ENCODE measurements around the gene CDK11B. TPM values are rescaled to one million over a fixed set of nuclear protein-coding genes. Genes with fewer than 3 reads are reported as not detected.

CDK11B gene
- total and polyA plus RNA-seq, 2 experiments from 2014 or later = 22.4 to 76.7 TPM

DNA sequence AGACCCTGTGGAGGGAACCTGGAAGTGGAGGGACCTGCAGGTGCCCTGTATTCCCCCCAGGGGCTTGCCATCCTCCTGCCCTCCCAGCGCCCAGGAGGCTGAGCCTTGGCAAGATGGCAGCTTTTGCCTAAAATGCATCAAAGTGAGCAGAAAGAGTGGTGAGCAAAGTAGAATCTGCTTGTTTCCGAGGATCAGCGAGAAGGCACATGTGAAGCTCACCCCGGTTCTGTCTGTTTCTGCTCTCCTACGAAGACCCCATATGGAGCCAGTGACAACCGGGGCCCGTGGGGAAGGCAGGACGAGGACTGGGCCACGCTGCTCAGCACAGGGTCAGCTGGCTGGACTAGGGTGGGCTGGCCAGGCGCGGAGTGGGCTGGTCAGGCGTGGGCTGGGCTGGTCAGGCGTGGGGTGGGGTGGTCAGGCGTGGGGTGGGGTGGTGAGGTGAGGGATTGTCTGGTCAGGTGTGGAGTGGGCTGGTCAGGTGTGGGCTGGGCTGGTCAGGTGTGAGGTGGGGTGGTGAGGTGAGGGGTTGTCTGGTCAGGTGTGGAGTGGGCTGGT is 53.7 kb downstream of the CDK11B start:
- H2AFZ ChIP-seq = no peak overlapping the region
- peaks cover 17% of the 10 kb centered on the region for H3K27me3 ChIP-seq (ENCODE audit: insufficient read depth)
- DNase-seq (ENCODE audit: low spot score) (no peak), ATAC-seq (no peak)
- Mint-ChIP-seq H3K9me3 (no peaks in the 10 kb centered on the region), H3K27ac (no peak overlapping the region), H3K4me1 (no peaks in the 10 kb centered on the region; the same call in 1 of the 3 replicates), H3K27me3 (ENCODE audit: insufficient read depth, low read depth, poor library complexity) (peaks cover 30% of the 10 kb centered on the region), H3K4me3 (no peak overlapping the region), H3K36me3 (ENCODE audit: low read depth) (no peaks in the 10 kb centered on the region)
- no peaks in the 10 kb centered on the region for H3K36me3 ChIP-seq (ENCODE audit: insufficient read depth)
- H3K9me2 ChIP-seq (ENCODE audit: insufficient read depth) = no peaks in the 10 kb centered on the region
- no peaks in the 10 kb centered on the region for H4K20me1 ChIP-seq (replicated peaks; ENCODE audit: insufficient read depth)
- H3K4me2 ChIP-seq = no peak overlapping the region
- TF ChIP-seq, protein P1, sequence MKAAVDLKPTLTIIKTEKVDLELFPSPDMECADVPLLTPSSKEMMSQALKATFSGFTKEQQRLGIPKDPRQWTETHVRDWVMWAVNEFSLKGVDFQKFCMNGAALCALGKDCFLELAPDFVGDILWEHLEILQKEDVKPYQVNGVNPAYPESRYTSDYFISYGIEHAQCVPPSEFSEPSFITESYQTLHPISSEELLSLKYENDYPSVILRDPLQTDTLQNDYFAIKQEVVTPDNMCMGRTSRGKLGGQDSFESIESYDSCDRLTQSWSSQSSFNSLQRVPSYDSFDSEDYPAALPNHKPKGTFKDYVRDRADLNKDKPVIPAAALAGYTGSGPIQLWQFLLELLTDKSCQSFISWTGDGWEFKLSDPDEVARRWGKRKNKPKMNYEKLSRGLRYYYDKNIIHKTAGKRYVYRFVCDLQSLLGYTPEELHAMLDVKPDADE (IDR thresholded peaks at IDR 0.05) = no peak
- TF ChIP-seq POLR2AphosphoS5 (IDR thresholded peaks at IDR 0.05; ENCODE audit: low read depth) (no peak), JUNB (IDR thresholded peaks at IDR 0.05; ENCODE audit: unreplicated experiment) (no peak), ZNF114 (CRISPR knock-in tag; IDR thresholded peaks at IDR 0.05) (no peak), CREB1 (CRISPR knock-in tag; IDR thresholded peaks at IDR 0.05; ENCODE audit: low read depth) (no peak), EZH2 (IDR thresholded peaks at IDR 0.05; ENCODE audit: low read depth, unreplicated experiment) (no peak), NANOG (IDR thresholded peaks at IDR 0.05; ENCODE audit: borderline replicate concordance) (no peak), STAT1 (IDR thresholded peaks at IDR 0.05; ENCODE audit: unreplicated experiment) (no peak), EZH2phosphoT487 (IDR thresholded peaks at IDR 0.05; ENCODE audit: unreplicated experiment) (no peak), ZNF331 (CRISPR knock-in tag; IDR thresholded peaks at IDR 0.05; ENCODE audit: low read depth) (no peak)
- TF ChIP-seq, protein P2, sequence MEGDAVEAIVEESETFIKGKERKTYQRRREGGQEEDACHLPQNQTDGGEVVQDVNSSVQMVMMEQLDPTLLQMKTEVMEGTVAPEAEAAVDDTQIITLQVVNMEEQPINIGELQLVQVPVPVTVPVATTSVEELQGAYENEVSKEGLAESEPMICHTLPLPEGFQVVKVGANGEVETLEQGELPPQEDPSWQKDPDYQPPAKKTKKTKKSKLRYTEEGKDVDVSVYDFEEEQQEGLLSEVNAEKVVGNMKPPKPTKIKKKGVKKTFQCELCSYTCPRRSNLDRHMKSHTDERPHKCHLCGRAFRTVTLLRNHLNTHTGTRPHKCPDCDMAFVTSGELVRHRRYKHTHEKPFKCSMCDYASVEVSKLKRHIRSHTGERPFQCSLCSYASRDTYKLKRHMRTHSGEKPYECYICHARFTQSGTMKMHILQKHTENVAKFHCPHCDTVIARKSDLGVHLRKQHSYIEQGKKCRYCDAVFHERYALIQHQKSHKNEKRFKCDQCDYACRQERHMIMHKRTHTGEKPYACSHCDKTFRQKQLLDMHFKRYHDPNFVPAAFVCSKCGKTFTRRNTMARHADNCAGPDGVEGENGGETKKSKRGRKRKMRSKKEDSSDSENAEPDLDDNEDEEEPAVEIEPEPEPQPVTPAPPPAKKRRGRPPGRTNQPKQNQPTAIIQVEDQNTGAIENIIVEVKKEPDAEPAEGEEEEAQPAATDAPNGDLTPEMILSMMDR (conservative IDR thresholded peaks at IDR 0.05; ENCODE audit: low read depth in 2 of 2) = no peak
- TF ChIP-seq, protein P3, sequence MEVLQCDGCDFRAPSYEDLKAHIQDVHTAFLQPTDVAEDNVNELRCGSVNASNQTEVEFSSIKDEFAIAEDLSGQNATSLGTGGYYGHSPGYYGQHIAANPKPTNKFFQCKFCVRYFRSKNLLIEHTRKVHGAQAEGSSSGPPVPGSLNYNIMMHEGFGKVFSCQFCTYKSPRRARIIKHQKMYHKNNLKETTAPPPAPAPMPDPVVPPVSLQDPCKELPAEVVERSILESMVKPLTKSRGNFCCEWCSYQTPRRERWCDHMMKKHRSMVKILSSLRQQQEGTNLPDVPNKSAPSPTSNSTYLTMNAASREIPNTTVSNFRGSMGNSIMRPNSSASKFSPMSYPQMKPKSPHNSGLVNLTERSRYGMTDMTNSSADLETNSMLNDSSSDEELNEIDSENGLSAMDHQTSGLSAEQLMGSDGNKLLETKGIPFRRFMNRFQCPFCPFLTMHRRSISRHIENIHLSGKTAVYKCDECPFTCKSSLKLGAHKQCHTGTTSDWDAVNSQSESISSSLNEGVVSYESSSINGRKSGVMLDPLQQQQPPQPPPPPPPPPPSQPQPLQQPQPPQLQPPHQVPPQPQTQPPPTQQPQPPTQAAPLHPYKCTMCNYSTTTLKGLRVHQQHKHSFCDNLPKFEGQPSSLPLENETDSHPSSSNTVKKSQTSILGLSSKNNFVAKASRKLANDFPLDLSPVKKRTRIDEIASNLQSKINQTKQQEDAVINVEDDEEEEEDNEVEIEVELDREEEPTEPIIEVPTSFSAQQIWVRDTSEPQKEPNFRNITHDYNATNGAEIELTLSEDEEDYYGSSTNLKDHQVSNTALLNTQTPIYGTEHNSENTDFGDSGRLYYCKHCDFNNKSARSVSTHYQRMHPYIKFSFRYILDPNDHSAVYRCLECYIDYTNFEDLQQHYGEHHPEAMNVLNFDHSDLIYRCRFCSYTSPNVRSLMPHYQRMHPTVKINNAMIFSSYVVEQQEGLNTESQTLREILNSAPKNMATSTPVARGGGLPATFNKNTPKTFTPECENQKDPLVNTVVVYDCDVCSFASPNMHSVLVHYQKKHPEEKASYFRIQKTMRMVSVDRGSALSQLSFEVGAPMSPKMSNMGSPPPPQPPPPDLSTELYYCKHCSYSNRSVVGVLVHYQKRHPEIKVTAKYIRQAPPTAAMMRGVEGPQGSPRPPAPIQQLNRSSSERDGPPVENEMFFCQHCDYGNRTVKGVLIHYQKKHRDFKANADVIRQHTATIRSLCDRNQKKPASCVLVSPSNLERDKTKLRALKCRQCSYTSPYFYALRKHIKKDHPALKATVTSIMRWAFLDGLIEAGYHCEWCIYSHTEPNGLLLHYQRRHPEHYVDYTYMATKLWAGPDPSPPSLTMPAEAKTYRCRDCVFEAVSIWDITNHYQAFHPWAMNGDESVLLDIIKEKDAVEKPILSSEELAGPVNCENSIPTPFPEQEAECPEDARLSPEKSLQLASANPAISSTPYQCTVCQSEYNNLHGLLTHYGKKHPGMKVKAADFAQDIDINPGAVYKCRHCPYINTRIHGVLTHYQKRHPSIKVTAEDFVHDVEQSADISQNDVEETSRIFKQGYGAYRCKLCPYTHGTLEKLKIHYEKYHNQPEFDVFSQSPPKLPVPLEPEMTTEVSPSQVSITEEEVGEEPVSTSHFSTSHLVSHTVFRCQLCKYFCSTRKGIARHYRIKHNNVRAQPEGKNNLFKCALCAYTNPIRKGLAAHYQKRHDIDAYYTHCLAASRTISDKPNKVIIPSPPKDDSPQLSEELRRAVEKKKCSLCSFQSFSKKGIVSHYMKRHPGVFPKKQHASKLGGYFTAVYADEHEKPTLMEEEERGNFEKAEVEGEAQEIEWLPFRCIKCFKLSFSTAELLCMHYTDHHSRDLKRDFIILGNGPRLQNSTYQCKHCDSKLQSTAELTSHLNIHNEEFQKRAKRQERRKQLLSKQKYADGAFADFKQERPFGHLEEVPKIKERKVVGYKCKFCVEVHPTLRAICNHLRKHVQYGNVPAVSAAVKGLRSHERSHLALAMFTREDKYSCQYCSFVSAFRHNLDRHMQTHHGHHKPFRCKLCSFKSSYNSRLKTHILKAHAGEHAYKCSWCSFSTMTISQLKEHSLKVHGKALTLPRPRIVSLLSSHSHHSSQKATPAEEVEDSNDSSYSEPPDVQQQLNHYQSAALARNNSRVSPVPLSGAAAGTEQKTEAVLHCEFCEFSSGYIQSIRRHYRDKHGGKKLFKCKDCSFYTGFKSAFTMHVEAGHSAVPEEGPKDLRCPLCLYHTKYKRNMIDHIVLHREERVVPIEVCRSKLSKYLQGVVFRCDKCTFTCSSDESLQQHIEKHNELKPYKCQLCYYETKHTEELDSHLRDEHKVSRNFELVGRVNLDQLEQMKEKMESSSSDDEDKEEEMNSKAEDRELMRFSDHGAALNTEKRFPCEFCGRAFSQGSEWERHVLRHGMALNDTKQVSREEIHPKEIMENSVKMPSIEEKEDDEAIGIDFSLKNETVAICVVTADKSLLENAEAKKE (CRISPR knock-in tag; IDR thresholded peaks at IDR 0.05) = no peak
- TF ChIP-seq, protein P4, sequence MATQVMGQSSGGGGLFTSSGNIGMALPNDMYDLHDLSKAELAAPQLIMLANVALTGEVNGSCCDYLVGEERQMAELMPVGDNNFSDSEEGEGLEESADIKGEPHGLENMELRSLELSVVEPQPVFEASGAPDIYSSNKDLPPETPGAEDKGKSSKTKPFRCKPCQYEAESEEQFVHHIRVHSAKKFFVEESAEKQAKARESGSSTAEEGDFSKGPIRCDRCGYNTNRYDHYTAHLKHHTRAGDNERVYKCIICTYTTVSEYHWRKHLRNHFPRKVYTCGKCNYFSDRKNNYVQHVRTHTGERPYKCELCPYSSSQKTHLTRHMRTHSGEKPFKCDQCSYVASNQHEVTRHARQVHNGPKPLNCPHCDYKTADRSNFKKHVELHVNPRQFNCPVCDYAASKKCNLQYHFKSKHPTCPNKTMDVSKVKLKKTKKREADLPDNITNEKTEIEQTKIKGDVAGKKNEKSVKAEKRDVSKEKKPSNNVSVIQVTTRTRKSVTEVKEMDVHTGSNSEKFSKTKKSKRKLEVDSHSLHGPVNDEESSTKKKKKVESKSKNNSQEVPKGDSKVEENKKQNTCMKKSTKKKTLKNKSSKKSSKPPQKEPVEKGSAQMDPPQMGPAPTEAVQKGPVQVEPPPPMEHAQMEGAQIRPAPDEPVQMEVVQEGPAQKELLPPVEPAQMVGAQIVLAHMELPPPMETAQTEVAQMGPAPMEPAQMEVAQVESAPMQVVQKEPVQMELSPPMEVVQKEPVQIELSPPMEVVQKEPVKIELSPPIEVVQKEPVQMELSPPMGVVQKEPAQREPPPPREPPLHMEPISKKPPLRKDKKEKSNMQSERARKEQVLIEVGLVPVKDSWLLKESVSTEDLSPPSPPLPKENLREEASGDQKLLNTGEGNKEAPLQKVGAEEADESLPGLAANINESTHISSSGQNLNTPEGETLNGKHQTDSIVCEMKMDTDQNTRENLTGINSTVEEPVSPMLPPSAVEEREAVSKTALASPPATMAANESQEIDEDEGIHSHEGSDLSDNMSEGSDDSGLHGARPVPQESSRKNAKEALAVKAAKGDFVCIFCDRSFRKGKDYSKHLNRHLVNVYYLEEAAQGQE (IDR thresholded peaks at IDR 0.05; ENCODE audit: unreplicated experiment) = no peak
- H3K27ac ChIP-seq (ENCODE audit: low read depth) = no peak overlapping the region
- H3K79me2 ChIP-seq (replicated peaks; ENCODE audit: insufficient read depth) = no peaks in the 10 kb centered on the region
- 0 out of 2 replicates have a peak, but pooled peaks cover 1% of the 10 kb centered on the region for H3F3A ChIP-seq (replicated peaks; ENCODE audit: low read depth)
- H3K4me3 ChIP-seq = no peak overlapping the region
- no peaks in the 10 kb centered on the region; the same call in 1 of the 2 replicates for H3K4me1 ChIP-seq (ENCODE audit: insufficient read depth)
